GM20000 (cell line): ENCODE data around the gene FAM193A.
"Not testable (repeated sequence)": the region's sequence is repeated elsewhere in the genome, so short reads cannot be mapped to it uniquely, and the experiment has no call there.

Experiments used
- DNase-seq: peaks from one replicate; pipeline ENCODE4 v3.0.0; 2012; ENCODE audit warnings: low spot score
- TF ChIP-seq, protein P1 (sequence below): IDR thresholded peaks from 2 replicates; pipeline ENCODE4 v1.5.1; 2012; ENCODE audit warnings: mild to moderate bottlenecking, control low read depth; ENCODE audit errors: extremely low read depth, missing control alignments

The FAM193A gene

GRCh38 chr4:2507259-2507658 is 29.2 kb upstream of the FAM193A start:
- TF ChIP-seq, protein P1, sequence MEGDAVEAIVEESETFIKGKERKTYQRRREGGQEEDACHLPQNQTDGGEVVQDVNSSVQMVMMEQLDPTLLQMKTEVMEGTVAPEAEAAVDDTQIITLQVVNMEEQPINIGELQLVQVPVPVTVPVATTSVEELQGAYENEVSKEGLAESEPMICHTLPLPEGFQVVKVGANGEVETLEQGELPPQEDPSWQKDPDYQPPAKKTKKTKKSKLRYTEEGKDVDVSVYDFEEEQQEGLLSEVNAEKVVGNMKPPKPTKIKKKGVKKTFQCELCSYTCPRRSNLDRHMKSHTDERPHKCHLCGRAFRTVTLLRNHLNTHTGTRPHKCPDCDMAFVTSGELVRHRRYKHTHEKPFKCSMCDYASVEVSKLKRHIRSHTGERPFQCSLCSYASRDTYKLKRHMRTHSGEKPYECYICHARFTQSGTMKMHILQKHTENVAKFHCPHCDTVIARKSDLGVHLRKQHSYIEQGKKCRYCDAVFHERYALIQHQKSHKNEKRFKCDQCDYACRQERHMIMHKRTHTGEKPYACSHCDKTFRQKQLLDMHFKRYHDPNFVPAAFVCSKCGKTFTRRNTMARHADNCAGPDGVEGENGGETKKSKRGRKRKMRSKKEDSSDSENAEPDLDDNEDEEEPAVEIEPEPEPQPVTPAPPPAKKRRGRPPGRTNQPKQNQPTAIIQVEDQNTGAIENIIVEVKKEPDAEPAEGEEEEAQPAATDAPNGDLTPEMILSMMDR: no peak
- DNase-seq: no peak

- TF ChIP-seq, protein P1: no peak
- no peak for DNase-seq
These were observed 28.6 kb upstream of the FAM193A start for GRCh38 chr4:2507855-2508254.

DNA sequence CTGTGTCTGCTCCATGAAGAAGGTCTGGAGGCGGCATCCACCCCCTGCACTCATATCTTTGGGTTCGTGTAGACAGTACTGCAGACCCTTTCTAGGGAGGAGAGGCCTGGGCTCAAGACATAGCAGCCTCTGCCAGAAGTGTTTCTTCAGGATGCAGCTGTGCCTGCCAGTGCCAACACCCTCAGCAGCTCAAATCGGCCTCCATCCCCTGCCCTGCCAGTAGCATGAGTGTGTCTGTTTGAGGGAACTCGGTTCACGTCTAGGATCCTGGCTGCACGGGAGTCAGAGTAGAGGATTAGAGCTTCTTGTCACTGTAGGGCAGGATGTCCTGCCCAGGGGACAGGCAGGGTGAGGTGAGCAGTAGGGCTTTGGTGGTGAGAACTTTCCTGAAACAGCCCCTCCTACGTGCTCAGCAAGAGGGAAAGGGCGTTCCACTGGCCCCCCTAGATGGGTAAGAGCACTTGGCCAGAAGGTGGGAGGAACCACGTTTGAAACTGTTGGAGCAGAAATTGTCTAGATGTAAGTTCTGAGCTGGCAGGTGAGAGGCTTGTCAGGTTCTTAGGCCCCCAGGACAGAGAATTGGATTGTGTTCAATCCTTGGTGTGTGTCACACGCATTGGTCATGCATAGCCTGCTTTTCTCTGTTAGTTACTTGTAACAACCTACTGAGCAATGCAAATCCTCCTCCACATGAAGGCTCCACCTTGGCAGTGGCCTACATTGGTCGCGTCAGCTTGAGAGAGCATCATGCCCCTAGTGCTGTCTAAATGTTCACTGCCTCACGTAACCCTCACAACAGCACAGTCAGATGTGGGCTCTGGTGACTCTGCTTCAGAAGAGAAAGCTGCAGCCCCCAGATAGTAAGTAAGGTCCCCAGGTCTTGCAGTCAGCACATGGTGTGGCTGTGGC is 25.8 kb upstream of the FAM193A start:
- TF ChIP-seq, protein P1: no peak

DNA sequence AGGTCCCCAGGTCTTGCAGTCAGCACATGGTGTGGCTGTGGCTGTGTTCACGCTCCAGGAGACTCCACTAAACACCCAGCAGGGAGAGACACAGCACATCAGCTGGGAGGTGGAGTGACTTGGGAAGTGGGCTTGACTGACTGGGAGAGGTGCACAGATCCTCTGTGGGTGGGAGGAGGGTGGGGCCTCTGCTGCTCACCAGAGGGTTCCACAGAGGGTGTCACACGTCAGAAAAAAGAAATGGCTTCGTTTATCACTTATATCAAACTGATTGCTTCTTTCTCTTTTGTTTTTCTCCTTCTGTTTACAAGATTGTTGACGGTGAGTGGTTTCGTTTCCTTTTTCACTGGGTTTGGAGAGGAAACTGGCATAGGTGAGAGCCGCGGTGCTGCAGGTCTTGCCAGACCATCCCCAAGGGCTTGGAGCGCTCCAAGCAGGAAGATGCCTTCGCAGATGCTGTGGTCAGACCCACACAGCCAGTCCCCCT is 24.8 kb upstream of the FAM193A start:
- TF ChIP-seq, protein P1: no peak
- DNase-seq: peak; percentile 47

More for the DNA sequence above, 25.8 kb upstream of the FAM193A start:
- no peak for DNase-seq

DNA sequence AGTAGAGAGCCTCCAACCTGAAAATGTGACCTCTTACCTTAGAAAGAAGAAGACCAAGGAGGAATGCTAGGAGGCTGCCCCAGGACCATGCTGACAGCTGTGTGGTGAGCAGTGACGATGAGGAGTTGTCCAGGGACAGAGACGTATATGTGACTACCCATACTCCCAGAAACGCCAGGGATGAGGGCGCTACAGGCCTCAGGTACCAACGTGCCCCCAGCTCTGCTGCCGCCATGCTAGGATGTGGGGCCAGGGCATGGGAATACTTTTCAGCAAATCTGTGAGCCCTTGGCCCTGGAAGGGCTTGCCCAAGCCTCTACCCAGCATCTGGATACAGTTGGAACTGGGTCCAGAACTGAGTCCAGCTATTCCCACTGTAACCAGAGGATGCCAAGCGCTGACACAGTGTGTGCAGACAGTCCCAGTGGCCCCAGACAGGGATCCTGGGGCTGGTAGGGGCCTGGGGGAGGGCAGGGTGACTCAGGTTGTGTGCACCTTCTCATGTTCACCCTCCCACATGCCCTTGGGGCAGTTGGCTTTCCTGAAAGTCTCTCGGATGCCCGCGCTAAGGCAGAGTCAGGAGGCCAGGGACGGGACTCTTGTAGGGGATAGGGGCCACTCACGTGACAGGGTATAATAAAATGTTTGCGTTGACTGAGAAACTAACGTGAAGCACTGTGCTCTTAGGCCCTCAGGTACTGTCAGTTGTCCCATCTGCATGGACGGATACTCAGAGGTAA is 23.9 kb upstream of the FAM193A start:
- TF ChIP-seq, protein P1: no peak
- no peak for DNase-seq

GRCh38 chr4:2514193-2514592 is 22.3 kb upstream of the FAM193A start:
- not testable (repeated sequence) for DNase-seq

DNA sequence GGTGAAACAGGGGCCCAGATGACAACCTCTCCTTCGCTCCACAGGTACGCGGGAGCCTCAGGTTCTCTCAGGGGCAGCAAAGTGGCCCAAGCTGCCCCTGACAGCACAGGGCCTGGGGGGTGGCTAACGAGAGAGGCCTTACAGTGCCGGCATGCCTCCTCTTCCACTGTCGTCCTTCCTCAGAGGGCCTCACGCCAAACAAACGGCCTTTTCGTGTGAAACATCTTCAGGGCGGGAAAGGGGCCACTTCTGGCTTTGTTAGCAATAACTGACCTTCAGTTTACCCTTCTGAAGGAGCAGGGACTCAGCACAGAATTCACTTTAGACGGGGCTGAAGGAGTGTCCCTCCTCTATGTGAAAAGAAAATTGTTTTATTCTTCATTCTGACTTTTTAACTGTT is 21.5 kb upstream of the FAM193A start:
- DNase-seq: not testable (repeated sequence)

GRCh38 chr4:2515830-2516550 is 20.5 kb upstream of the FAM193A start:
- TF ChIP-seq, protein P1: no peak
- no peak for DNase-seq
